Measurements from ENCODE around the gene CATSPERE. TPM values are rescaled to one million over a fixed set of nuclear protein-coding genes. Genes with fewer than 3 reads are reported as not detected.
"Not testable (repeated sequence)": the region's sequence is repeated elsewhere in the genome, so short reads cannot be mapped to it uniquely, and the experiment has no call there.

CATSPERE gene
- total RNA-seq, 2 experiments from 2014 or later = 0.30 to 0.44 TPM

DNA sequence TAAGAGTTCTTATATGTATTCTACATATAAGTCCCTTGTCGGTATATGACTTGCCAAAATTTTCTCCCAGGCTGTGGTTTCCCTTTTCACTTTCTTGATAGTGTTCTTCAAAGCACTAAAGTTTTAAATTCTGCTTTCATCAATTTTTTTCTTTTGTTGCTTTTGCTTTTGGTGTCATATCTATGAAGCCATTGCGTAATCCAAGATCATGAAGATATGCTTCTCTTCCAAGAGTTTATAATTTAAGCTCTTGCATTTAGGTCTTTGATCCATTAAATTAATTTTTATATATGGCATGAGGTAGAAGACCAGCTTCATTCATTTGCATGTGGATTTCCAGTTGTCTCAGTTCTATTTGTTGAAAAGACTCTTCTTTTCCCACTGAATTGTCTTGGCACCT, 214.1 kb downstream of the CATSPERE start:
- H3K27ac Mint-ChIP-seq = no peak overlapping the region
- peaks cover 1% of the 10 kb centered on the region for H3K4me1 Mint-ChIP-seq
- H3K9me3 Mint-ChIP-seq (ENCODE audit: low read depth) = no peaks in the 10 kb centered on the region
- CTCF ChIA-PET = interaction anchor here (1.0 kb wide), 1 partner anchor 23 kb away, joined by 3 read pairs; no protein-coding TSS in a partner anchor
- ATAC-seq (no peak), DNase-seq (no peak)
- H3K36me3 Mint-ChIP-seq = peaks cover 44% of the 10 kb centered on the region
- no peak overlapping the region for H3K4me3 Mint-ChIP-seq
- no peaks in the 10 kb centered on the region for H3K27me3 Mint-ChIP-seq

DNA sequence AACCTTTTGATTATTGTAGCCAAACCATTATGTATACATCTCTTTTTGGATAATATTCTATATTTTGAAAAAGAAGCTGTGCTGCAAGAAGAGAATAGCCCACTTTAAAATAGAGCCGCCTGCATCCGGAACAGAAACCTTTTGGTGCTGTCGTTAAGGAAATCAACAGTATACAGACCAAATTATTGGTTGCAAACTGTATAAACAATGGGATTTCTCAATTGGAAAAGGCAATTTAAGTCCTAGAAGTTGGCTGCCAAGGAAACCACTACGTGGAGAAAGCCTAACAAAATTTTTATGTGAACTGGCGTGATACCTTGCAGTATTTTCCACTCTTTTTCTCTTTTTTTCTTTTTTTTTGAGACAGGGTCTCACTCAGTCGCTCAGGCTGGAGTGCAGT, 217.6 kb downstream of the CATSPERE start:
- Mint-ChIP-seq H3K4me1 (peaks cover 13% of the 10 kb centered on the region), H3K9me3 (ENCODE audit: low read depth) (no peaks in the 10 kb centered on the region), H3K4me3 (no peak overlapping the region), H3K36me3 (peaks cover 46% of the 10 kb centered on the region), H3K27ac (no peak overlapping the region), H3K27me3 (no peaks in the 10 kb centered on the region)
- no peak for DNase-seq
- no peak for ATAC-seq
- CTCF ChIA-PET = no interaction called here

DNA sequence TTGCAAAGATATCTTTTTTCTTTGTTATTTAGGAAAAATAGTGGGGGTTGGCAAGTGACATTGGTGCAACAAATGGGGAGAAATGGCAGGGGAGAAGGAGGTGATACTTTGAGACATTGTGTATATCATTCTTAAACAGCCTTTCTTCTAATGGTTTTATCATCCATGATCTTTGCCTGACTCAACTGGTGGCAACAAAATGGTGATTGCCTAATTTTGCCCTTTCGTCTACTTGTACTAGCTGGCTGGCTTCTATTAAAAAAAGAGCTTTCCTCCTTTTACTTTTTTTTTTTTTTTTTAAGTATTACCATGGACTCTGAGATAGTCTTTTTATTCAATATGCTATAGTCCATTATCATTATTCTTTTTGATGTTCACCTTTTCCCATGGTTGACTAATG, 219.6 kb downstream of the CATSPERE start:
- Mint-ChIP-seq H3K4me3 (no peak overlapping the region), H3K9me3 (ENCODE audit: low read depth) (no peaks in the 10 kb centered on the region), H3K27me3 (no peaks in the 10 kb centered on the region), H3K27ac (no peak overlapping the region), H3K36me3 (peaks cover 35% of the 10 kb centered on the region), H3K4me1 (peaks cover 17% of the 10 kb centered on the region)
- CTCF ChIA-PET = interaction anchor here (0.6 kb wide), 1 partner anchor 47 kb away, joined by 3 read pairs; no protein-coding TSS in a partner anchor
- DNase-seq (no peak), ATAC-seq (no peak)

DNA sequence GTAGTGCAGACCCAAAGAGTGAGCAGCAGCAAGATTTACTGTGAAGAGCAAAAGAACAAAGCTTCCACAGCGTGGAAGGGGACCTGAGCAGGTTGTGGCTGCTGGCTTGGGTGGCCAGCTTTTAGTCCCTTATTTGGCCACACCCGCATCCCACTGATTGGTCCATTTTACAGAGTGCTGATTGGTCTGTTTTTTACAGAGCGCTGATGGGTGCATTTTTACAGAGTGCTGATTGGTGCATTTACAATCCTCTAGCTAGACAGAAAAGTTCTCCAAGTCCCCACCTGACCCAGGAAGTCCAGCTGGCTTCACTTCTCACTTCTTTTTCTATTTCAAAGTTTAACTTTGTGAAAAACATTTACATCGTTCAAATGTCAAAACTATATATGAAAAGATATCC, 221.0 kb downstream of the CATSPERE start:
- CTCF ChIA-PET; H3K27me3 Mint-ChIP-seq; DNase-seq; ATAC-seq; H3K27ac Mint-ChIP-seq; H3K4me3 Mint-ChIP-seq; H3K9me3 Mint-ChIP-seq (ENCODE audit: low read depth): not testable (repeated sequence)
- Mint-ChIP-seq H3K4me1 (peaks cover 19% of the 10 kb centered on the region), H3K36me3 (peaks cover 37% of the 10 kb centered on the region)

Other genes with a start within 250 kb of the CATSPERE start
- gene ADSS2, start 9.4 kb upstream of the CATSPERE start, total RNA-seq = 10 to 100 TPM; 52.0 to 66.7 TPM
- 10 to 100 TPM; 24.5 to 26.4 TPM for gene DESI2, start 191.9 kb downstream of the CATSPERE start, total RNA-seq